H1 (cell line): ENCODE measurements around the gene MRTFA. TPM values are rescaled to one million over a fixed set of nuclear protein-coding genes. Genes with fewer than 3 reads are reported as not detected.

Source experiments
- CTCF ChIA-PET: fragments of 300-600 bp; sonication (Branson Sonifier 250); formaldehyde crosslinking; loops from one replicate; lab custom pipeline; 2021; ENCODE audit not compliant: partially characterized antibody; lab: Charles Lee
- POLR2A ChIA-PET: fragments of 300-600 bp; sonication (Branson Sonifier 250); formaldehyde crosslinking; loops from one replicate; lab custom pipeline; 2021; ENCODE audit warnings: inconsistent platforms; ENCODE audit not compliant: partially characterized antibody; lab: Charles Lee
- DNase-seq, 2 experiments: peaks; one replicate each; pipeline versions ENCODE4 v3.0.0 to v3.0.0-alpha.2; 2010 to 2022; ENCODE audit warnings: low spot score in 2 of 2, low read depth in 1 of 2, mixed read lengths in 1 of 2
- FAIRE-seq: peaks from 2 replicates; lab custom pipeline; 2011; peaks lifted over from hg19 to GRCh38; lab: Jason Lieb, UNC
- H2AFZ ChIP-seq: 2 replicates; pipeline ENCODE4 v1.8.1; 2012; ENCODE audit warnings: low read length, inconsistent platforms
- H2AK5ac ChIP-seq: 2 replicates; pipeline ENCODE4 v1.6.1; 2013; ENCODE audit warnings: low read depth, low read length
- H2BK120ac ChIP-seq: replicated peaks from 2 replicates; pipeline ENCODE3; 2013; ENCODE audit warnings: low read depth, low read length, inconsistent platforms
- H2BK12ac ChIP-seq: 2 replicates; pipeline ENCODE4 v1.6.1; 2013; ENCODE audit warnings: low read depth, low read length
- H2BK15ac ChIP-seq: 2 replicates; pipeline ENCODE4 v1.6.1; 2013; ENCODE audit warnings: low read length
- H2BK20ac ChIP-seq: 2 replicates; pipeline ENCODE4 v1.6.1; 2013; ENCODE audit warnings: low read length
- H2BK5ac ChIP-seq: 2 replicates; pipeline ENCODE4 v1.6.1; 2013; ENCODE audit warnings: low read depth, low read length
- H3K14ac ChIP-seq: 2 replicates; pipeline ENCODE4 v1.6.1; 2013; ENCODE audit warnings: inconsistent platforms; ENCODE audit not compliant: insufficient read length
- H3K18ac ChIP-seq: 2 replicates; pipeline ENCODE4 v1.6.1; 2013; ENCODE audit warnings: low read length; ENCODE audit errors: extremely low read depth
- H3K23ac ChIP-seq: 2 replicates; pipeline ENCODE4 v1.6.1; 2013; ENCODE audit warnings: inconsistent platforms; ENCODE audit not compliant: insufficient read length
- H3K23me2 ChIP-seq: 2 replicates; pipeline ENCODE4 v1.6.1; 2013; ENCODE audit warnings: low read depth, low read length
- H3K27ac ChIP-seq: 2 replicates; pipeline ENCODE4 v1.6.1; 2011; ENCODE audit warnings: low read depth, low read length, inconsistent platforms
- H3K27me3 ChIP-seq, 4 experiments: replicated peaks in 1 of 4; 1 replicate in 1 of 4; 2 replicates in 3 of 4; pipeline versions ENCODE4 v1.6.1 to v1.8.1; 2011 to 2013; ENCODE audit warnings: low read length in 3 of 4, mild to moderate bottlenecking in 3 of 4, inconsistent platforms in 2 of 4, mixed read lengths in 2 of 4, moderate library complexity in 1 of 4; ENCODE audit not compliant: control insufficient read depth in 3 of 4, insufficient read depth in 3 of 4; ENCODE audit errors: extremely low read depth in 1 of 4
- H3K36me3 ChIP-seq, 4 experiments: 2 replicates each; pipeline versions ENCODE4 v1.6.1 to v1.8.1; 2011 to 2013; ENCODE audit warnings: mild to moderate bottlenecking in 4 of 4, low read length in 3 of 4, moderate library complexity in 2 of 4, control low read depth in 1 of 4, inconsistent platforms in 1 of 4; ENCODE audit not compliant: insufficient read depth in 4 of 4, control insufficient read depth in 2 of 4
- H3K4ac ChIP-seq: replicated peaks from 2 replicates; pipeline ENCODE3; 2013; ENCODE audit warnings: low read length, low read depth, mixed read lengths, inconsistent platforms; ENCODE audit not compliant: insufficient read length
- H3K4me1 ChIP-seq, 4 experiments: replicated peaks in 1 of 4; 1 replicate in 1 of 4; 2 replicates in 3 of 4; pipeline versions ENCODE4 v1.6.1 to v1.8.1; 2011 to 2013; ENCODE audit warnings: low read length in 3 of 4, inconsistent platforms in 2 of 4, mixed read lengths in 1 of 4; ENCODE audit not compliant: insufficient read depth in 4 of 4, control insufficient read depth in 3 of 4
- H3K4me2 ChIP-seq, 2 experiments: 2 replicates each; pipeline versions ENCODE4 v1.6.1 to v1.8.1; 2011 to 2013; ENCODE audit warnings: low read depth in 2 of 2, low read length in 2 of 2, control low read depth in 1 of 2, inconsistent platforms in 1 of 2, mild to moderate bottlenecking in 1 of 2; ENCODE audit not compliant: insufficient read depth in 1 of 2
- H3K4me3 ChIP-seq, 4 experiments: fragments of 200-600, 300-600 bp in 1 of 4; sonication (generic), shearing (Covaris generic), sonication (Bioruptor Twin) in 1 of 4; 2 replicates each; pipeline versions ENCODE4 v1.5.1 to v1.8.1; 2011 to 2016; ENCODE audit warnings: low read length in 4 of 4, low read depth in 3 of 4, control low read depth in 2 of 4, inconsistent platforms in 2 of 4, mild to moderate bottlenecking in 2 of 4, mixed read lengths in 1 of 4, moderate library complexity in 1 of 4; ENCODE audit not compliant: insufficient read depth in 2 of 4; ENCODE audit errors: extremely low read depth in 1 of 4
- H3K56ac ChIP-seq: replicated peaks from 2 replicates; pipeline ENCODE3; 2013; ENCODE audit warnings: low read depth, mild to moderate bottlenecking, mixed read lengths, low read length, inconsistent platforms; ENCODE audit not compliant: insufficient read length
- H3K79me1 ChIP-seq: 2 replicates; pipeline ENCODE4 v1.6.1; 2013; ENCODE audit warnings: low read depth, low read length, control low read depth
- H3K79me2 ChIP-seq, 2 experiments: 2 replicates each; pipeline versions ENCODE4 v1.6.1 to v1.8.1; 2012 to 2013; ENCODE audit warnings: low read length in 2 of 2, mild to moderate bottlenecking in 2 of 2, inconsistent platforms in 1 of 2; ENCODE audit not compliant: insufficient read depth in 2 of 2, control insufficient read depth in 1 of 2
- H3K9ac ChIP-seq, 4 experiments: replicated peaks in 1 of 4; 1 replicate in 1 of 4; 2 replicates in 3 of 4; pipeline versions ENCODE4 v1.6.1 to v1.8.1; 2011 to 2013; ENCODE audit warnings: low read depth in 3 of 4, low read length in 3 of 4, control low read depth in 2 of 4, mild to moderate bottlenecking in 2 of 4, moderate library complexity in 2 of 4, inconsistent platforms in 1 of 4; ENCODE audit errors: extremely low read depth in 1 of 4
- H3K9me3 ChIP-seq, 2 experiments: 2 replicates each; pipeline versions ENCODE4 v1.6.1 to v1.8.1; 2012 to 2013; ENCODE audit warnings: mild to moderate bottlenecking in 2 of 2, moderate library complexity in 2 of 2, control low read depth in 1 of 2, inconsistent platforms in 1 of 2, low read depth in 1 of 2, low read length in 1 of 2, mixed read lengths in 1 of 2; ENCODE audit not compliant: insufficient read depth in 2 of 2
- H4K20me1 ChIP-seq, 2 experiments: replicated peaks in 1 of 2; 2 replicates each; pipeline versions ENCODE3 to v1.8.1; 2011 to 2013; ENCODE audit warnings: inconsistent platforms in 2 of 2, low read length in 2 of 2, mild to moderate bottlenecking in 1 of 2; ENCODE audit not compliant: insufficient read depth in 2 of 2, control insufficient read depth in 1 of 2
- H4K5ac ChIP-seq: 2 replicates; pipeline ENCODE4 v1.6.1; 2013; ENCODE audit warnings: low read length, low read depth, mixed read lengths, inconsistent platforms; ENCODE audit not compliant: insufficient read length
- H4K8ac ChIP-seq: 2 replicates; pipeline ENCODE4 v1.8.0; 2013; ENCODE audit warnings: mild to moderate bottlenecking, moderate library complexity, low read length, inconsistent platforms; ENCODE audit not compliant: insufficient read depth; ENCODE audit errors: extremely low read depth
- H4K91ac ChIP-seq: replicated peaks from 2 replicates; pipeline ENCODE3; 2013; ENCODE audit warnings: low read length, mixed read lengths, inconsistent platforms; ENCODE audit not compliant: insufficient read length
- BACH1 ChIP-seq: IDR thresholded peaks from 2 replicates; pipeline ENCODE4 v1.6.1; 2012; ENCODE audit warnings: low read length, improper control_type of control experiment
- BCL11A ChIP-seq, 2 experiments: IDR thresholded peaks; one replicate each; pipeline ENCODE4 v1.6.1; 2011; ENCODE audit warnings: low read depth in 2 of 2, low read length in 2 of 2, mild to moderate bottlenecking in 2 of 2
- CTBP2 ChIP-seq: IDR thresholded peaks from 2 replicates; pipeline ENCODE4 v1.7.0; 2011; ENCODE audit warnings: borderline replicate concordance, mild to moderate bottlenecking, moderate library complexity, mixed read lengths, low read length; ENCODE audit not compliant: insufficient read depth, insufficient read length
- EGR1 ChIP-seq: IDR thresholded peaks from 2 replicates; pipeline ENCODE4 v1.6.1; 2011; ENCODE audit warnings: low read depth, low read length, borderline replicate concordance
- EZH2 ChIP-seq: fragments of 200-600 bp; sonication (generic); IDR thresholded peaks from 2 replicates; pipeline ENCODE4 v1.7.1; 2012; ENCODE audit warnings: low read depth, mild to moderate bottlenecking, moderate library complexity, low read length, inconsistent platforms; ENCODE audit not compliant: severe bottlenecking
- JUN ChIP-seq: IDR thresholded peaks from 2 replicates; pipeline ENCODE4 v1.6.1; 2011; ENCODE audit warnings: low read depth, mild to moderate bottlenecking, improper control_type of control experiment, low read length
- KDM5A ChIP-seq: fragments of 200-600 bp; IDR thresholded peaks from 2 replicates; pipeline ENCODE4 v1.7.1; 2012; ENCODE audit warnings: mild to moderate bottlenecking, low read length, inconsistent platforms, mixed read lengths
- SIN3A ChIP-seq, 2 experiments: IDR thresholded peaks in 1 of 2; conservative IDR thresholded peaks in 1 of 2; 2 replicates each; pipeline ENCODE4 v1.6.1; 2011 to 2012; ENCODE audit warnings: low read length in 2 of 2, improper control_type of control experiment in 1 of 2, low read depth in 1 of 2, mild to moderate bottlenecking in 1 of 2
- TCF12 ChIP-seq: IDR thresholded peaks from 2 replicates; pipeline ENCODE4 v1.6.1; 2011; ENCODE audit warnings: low read depth, mild to moderate bottlenecking, low read length
- WGBS, 2 experiments: shearing (Covaris generic) in 1 of 2; methylation state at CpG; one replicate each; pipeline versions ENCODE4 v1.1.6 to v1.1.7; 2013 to 2015; ENCODE audit warnings: low lambda C conversion rate in 2 of 2, mixed read lengths in 2 of 2, inconsistent platforms in 1 of 2, low coverage in 1 of 2, missing lambda C conversion rate in 1 of 2; ENCODE audit not compliant: insufficient replicate concordance in 2 of 2, insufficient coverage in 1 of 2, insufficient read length in 1 of 2; ENCODE audit errors: extremely low coverage in 1 of 2, missing lambda C conversion rate in 1 of 2; 5-methylcytosine and 5-hydroxymethylcytosine counted together
- polyA plus RNA-seq, 7 experiments: library from polyadenylated mRNA; depleted of rRNA in 3 of 7; stranded (reverse) in 5 of 7; unstranded in 2 of 7; fragments of >200 nt in 5 of 7; fragments of 200-250 nt in 2 of 7; gene quantifications; 1 replicate in 5 of 7; 2 replicates in 1 of 7; 4 replicates in 1 of 7; pipeline versions ENCODE4 v1.2.1 to v1.2.3, GENCODE V29; 2011 to 2013; ENCODE audit warnings: missing spikeins in 2 of 7, mixed read lengths in 2 of 7
- total RNA-seq: library from RNA; stranded (reverse); fragmentation: NEBNext Ultra II Directional; extraction: Animal tissue kit (Norgen Biotek cat#: 25700); gene quantifications from 2 replicates; pipeline ENCODE4 v1.2.1, GENCODE V29; 2021
- TF ChIP-seq, protein P1 (sequence below): IDR thresholded peaks from 2 replicates; pipeline ENCODE4 v1.6.1; 2012; ENCODE audit warnings: low read length, inconsistent platforms
- TF ChIP-seq, protein P2 (sequence below): IDR thresholded peaks from 2 replicates; pipeline ENCODE4 v1.6.1; 2012; ENCODE audit warnings: inconsistent platforms

The MRTFA gene
- total and polyA plus RNA-seq, 2 of the 8 experiments (the other 6 are each of a cell fraction or from before 2014, with no cell fraction given): 5.4 to 37.9 TPM

DNA sequence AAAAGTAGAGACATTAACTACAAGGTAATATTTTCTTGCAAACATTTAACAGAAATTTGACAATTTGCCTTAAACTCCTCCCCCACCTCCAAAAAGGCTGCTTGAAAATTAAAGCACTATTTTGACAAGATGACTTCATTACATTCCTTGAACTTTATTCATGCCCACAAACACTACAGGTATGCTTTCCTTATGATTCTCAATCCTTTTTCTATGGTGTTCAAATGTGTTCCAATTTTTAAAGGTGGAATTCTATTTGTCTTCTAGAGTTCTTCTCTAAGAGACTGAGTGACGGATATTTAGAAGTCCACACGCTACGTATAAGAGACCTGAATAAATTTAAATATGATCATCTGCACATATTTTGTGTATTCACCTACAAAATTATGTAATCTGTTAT lies 69.4 kb downstream of the MRTFA start:
- Histone ChIP-seq H2AK5ac (no peak overlapping the region), H4K5ac (no peak overlapping the region), H3K14ac (no peak overlapping the region), H3K4me2 (no peak overlapping the region), H3K4me3 (no peak overlapping the region), H3K9me3 (peaks cover 8 to 9% of the 10 kb centered on the region in 2 experiments; a peak in 3 of 4 replicates), H3K56ac (no peak overlapping the region), H3K79me2 (peaks cover 0 to 20% of the 10 kb centered on the region in 2 experiments; a peak in 2 of 4 replicates), H4K20me1 (no peaks in the 10 kb centered on the region), H2BK20ac (no peak overlapping the region), H3K79me1 (peaks cover 2% of the 10 kb centered on the region; the same call in 1 of the 2 replicates), H2BK120ac (no peak overlapping the region), H4K8ac (no peak overlapping the region), H3K18ac (no peak overlapping the region), H4K91ac (no peak overlapping the region), H2AFZ (no peak overlapping the region), H3K27me3 (no peaks in the 10 kb centered on the region), H2BK12ac (no peak overlapping the region), H3K23ac (no peak overlapping the region), H3K4ac (no peak overlapping the region), H3K4me1 (no peaks in the 10 kb centered on the region), H3K27ac (no peak overlapping the region), H3K36me3 (peaks cover 0 to 6% (median 0%) of the 10 kb centered on the region in 4 experiments; a peak in 2 of 8 replicates), H2BK15ac (no peak overlapping the region), H3K9ac (no peak overlapping the region), H2BK5ac (no peak overlapping the region), H3K23me2 (no peaks in the 10 kb centered on the region)
- TF ChIP-seq EGR1 (no peak), TCF12 (no peak), JUN (no peak), EZH2 (no peak), BCL11A (IDR thresholded peaks at IDR 0.05; ENCODE audit: low read depth in 2 of 2, low read length in 2 of 2) (no peak), BACH1 (no peak), CTBP2 (no peak), KDM5A (no peak), SIN3A (conservative IDR thresholded peaks at IDR 0.05 in 1 of 2, IDR thresholded peaks at IDR 0.05 in 1 of 2; ENCODE audit: low read depth in 1 of 2, low read length in 2 of 2) (no peak)
- TF ChIP-seq, protein P1, sequence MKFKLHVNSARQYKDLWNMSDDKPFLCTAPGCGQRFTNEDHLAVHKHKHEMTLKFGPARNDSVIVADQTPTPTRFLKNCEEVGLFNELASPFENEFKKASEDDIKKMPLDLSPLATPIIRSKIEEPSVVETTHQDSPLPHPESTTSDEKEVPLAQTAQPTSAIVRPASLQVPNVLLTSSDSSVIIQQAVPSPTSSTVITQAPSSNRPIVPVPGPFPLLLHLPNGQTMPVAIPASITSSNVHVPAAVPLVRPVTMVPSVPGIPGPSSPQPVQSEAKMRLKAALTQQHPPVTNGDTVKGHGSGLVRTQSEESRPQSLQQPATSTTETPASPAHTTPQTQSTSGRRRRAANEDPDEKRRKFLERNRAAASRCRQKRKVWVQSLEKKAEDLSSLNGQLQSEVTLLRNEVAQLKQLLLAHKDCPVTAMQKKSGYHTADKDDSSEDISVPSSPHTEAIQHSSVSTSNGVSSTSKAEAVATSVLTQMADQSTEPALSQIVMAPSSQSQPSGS: no peak
- TF ChIP-seq, protein P2, sequence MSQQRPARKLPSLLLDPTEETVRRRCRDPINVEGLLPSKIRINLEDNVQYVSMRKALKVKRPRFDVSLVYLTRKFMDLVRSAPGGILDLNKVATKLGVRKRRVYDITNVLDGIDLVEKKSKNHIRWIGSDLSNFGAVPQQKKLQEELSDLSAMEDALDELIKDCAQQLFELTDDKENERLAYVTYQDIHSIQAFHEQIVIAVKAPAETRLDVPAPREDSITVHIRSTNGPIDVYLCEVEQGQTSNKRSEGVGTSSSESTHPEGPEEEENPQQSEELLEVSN: no peak
- ChIA-PET CTCF (interaction anchor here (0.6 kb wide), 1 partner anchor 73 kb away, joined by 4 read pairs; no protein-coding TSS in a partner anchor), POLR2A (no interaction called here)
- WGBS, 2 experiments: 98% methylated on average over 3 of the region's 3 CpGs; no CpG with 5 or more reads in 1 of the 2 experiments
- no peak for DNase-seq
- no peak for FAIRE-seq
